Activated B cell treated with CpG ODN at 0.5 μM for 24 hours (primary cell): ENCODE measurements around the gene GATAD2A. TPM values are rescaled to one million over a fixed set of nuclear protein-coding genes. Genes with fewer than 3 reads are reported as not detected.
A peak's percentile ranks its signal among the peaks of the same experiment; 100 is the strongest.

Experiments
- ATAC-seq: fragments of 200-7000 bp; cut with Tn5 transposase; one replicate; pipeline ENCODE4 v1.10.0; 2021; ENCODE audit warnings: low read depth, mild to moderate bottlenecking, moderate library complexity
- CTCF ChIA-PET: fragments of 350-600 bp; sonication (Branson Sonifier 250); formaldehyde crosslinking; loops from one replicate; lab custom pipeline; 2021; ENCODE audit warnings: antibody characterized with exemption; lab: Charles Lee
- POLR2A ChIA-PET: fragments of 350-600 bp; sonication (Branson Sonifier 250); formaldehyde crosslinking; loops from one replicate; lab custom pipeline; 2021; ENCODE audit warnings: antibody characterized with exemption; lab: Charles Lee
- DNase-seq: peaks from one replicate; pipeline ENCODE4 v3.0.0; 2022
- H3K27ac Mint-ChIP-seq: one replicate; pipeline ENCODE4 v1.8.0; 2020; ENCODE audit warnings: mixed read lengths
- H3K27me3 Mint-ChIP-seq: one replicate; pipeline ENCODE4 v1.8.0; 2021; ENCODE audit warnings: mixed read lengths
- H3K36me3 Mint-ChIP-seq: one replicate; pipeline ENCODE4 v1.8.0; 2021; ENCODE audit warnings: low read depth, mixed read lengths
- H3K4me1 Mint-ChIP-seq: one replicate; pipeline ENCODE4 v1.8.0; 2021; ENCODE audit warnings: mixed read lengths
- H3K4me3 Mint-ChIP-seq: one replicate; pipeline ENCODE4 v1.8.0; 2020; ENCODE audit warnings: mild to moderate bottlenecking, mixed read lengths
- H3K9me3 Mint-ChIP-seq: one replicate; pipeline ENCODE4 v1.8.0; 2020; ENCODE audit warnings: mixed read lengths
- CTCF ChIP-seq: fragments of 200-600 bp; IDR thresholded peaks from one replicate; pipeline ENCODE4 v1.8.0; 2022; ENCODE audit warnings: antibody characterized with exemption, mild to moderate bottlenecking
- intact Hi-C: fragments of 100-400 bp; cut with micrococcal nuclease; formaldehyde crosslinking; loops from one replicate; pipeline ENCODE4 v1.15.1; 2024
- total RNA-seq: library from RNA; stranded (reverse); gene quantifications from 2 replicates; pipeline ENCODE4 v1.2.3, GENCODE V29; 2022

The GATAD2A gene
- total RNA-seq, 1 donor from 2014 or later: 116 TPM

GRCh38 chr19:19445911-19446361, 40.5 kb downstream of the GATAD2A start:
- TF ChIP-seq CTCF: no peak
- peak overlapping the region; percentile 78 for H3K27ac Mint-ChIP-seq
- DNase-seq (no peak), ATAC-seq (peak; percentile 63)
- no peaks in the 10 kb centered on the region for H3K9me3 Mint-ChIP-seq
- ChIA-PET CTCF (no interaction called here), POLR2A (interaction anchor here (0.6 kb wide), 1 partner anchor 262 kb away, joined by 3 read pairs; no protein-coding TSS in a partner anchor)
- peaks cover 61% of the 10 kb centered on the region for H3K4me1 Mint-ChIP-seq
- peaks cover 9% of the 10 kb centered on the region for H3K36me3 Mint-ChIP-seq
- H3K4me3 Mint-ChIP-seq: peak overlapping the region; percentile 71
- no peaks in the 10 kb centered on the region for H3K27me3 Mint-ChIP-seq
- intact Hi-C loops: loop anchor here (1.0 to 2.0 kb wide), 3 partner anchors 13 to 44 kb away; no protein-coding TSS in a partner anchor

- Mint-ChIP-seq H3K36me3 (peaks cover 9% of the 10 kb centered on the region), H3K27ac (peak overlapping the region; percentile 78), H3K4me1 (peaks cover 69% of the 10 kb centered on the region), H3K4me3 (peak overlapping the region; percentile 11), H3K9me3 (no peaks in the 10 kb centered on the region), H3K27me3 (no peaks in the 10 kb centered on the region)
- DNase-seq (no peak), ATAC-seq (no peak)
- POLR2A ChIA-PET: interaction anchor here (0.6 kb wide), 1 partner anchor 263 kb away, joined by 3 read pairs; no protein-coding TSS in a partner anchor
- CTCF ChIA-PET: no interaction called here
- TF ChIP-seq CTCF: no peak
- intact Hi-C loops: loop anchor here (1.0 kb wide), 1 partner anchor 12 kb away; no protein-coding TSS in a partner anchor
These were observed 41.4 kb downstream of the GATAD2A start for GRCh38 chr19:19446655-19447437.

GRCh38 chr19:19447536-19448237, 42.2 kb downstream of the GATAD2A start:
- Mint-ChIP-seq H3K27me3 (no peaks in the 10 kb centered on the region), H3K27ac (no peak overlapping the region), H3K36me3 (peaks cover 9% of the 10 kb centered on the region), H3K4me3 (no peak overlapping the region), H3K9me3 (no peaks in the 10 kb centered on the region), H3K4me1 (peaks cover 75% of the 10 kb centered on the region)
- no peak for DNase-seq
- intact Hi-C loops: no loop called here
- no peak for ATAC-seq
- no peak for TF ChIP-seq CTCF
- POLR2A ChIA-PET: interaction anchor here (0.6 kb wide), 1 partner anchor 12 kb away, joined by 5 read pairs; no protein-coding TSS in a partner anchor
- CTCF ChIA-PET: no interaction called here

- POLR2A ChIA-PET: interaction anchor here (0.6 kb wide), 1 partner anchor 11 kb away, joined by 5 read pairs; no protein-coding TSS in a partner anchor
- intact Hi-C loops: no loop called here
- Mint-ChIP-seq H3K27me3 (no peaks in the 10 kb centered on the region), H3K27ac (no peak overlapping the region), H3K9me3 (no peaks in the 10 kb centered on the region), H3K4me3 (no peak overlapping the region), H3K36me3 (peaks cover 6% of the 10 kb centered on the region), H3K4me1 (peaks cover 74% of the 10 kb centered on the region)
- no peak for TF ChIP-seq CTCF
- CTCF ChIA-PET: no interaction called here
- DNase-seq (no peak), ATAC-seq (no peak)
These were observed 42.7 kb downstream of the GATAD2A start for GRCh38 chr19:19448238-19448544.
